Mucosa of rectum (tissue), 2 donors: ENCODE results near the gene CTNND2.

ENCODE experiments used
- H3K27ac ChIP-seq, 2 donors: one replicate each; pipeline ENCODE4 v1.7.0; 2013; ENCODE audit warnings: inconsistent platforms in 2 of 2, low read depth in 2 of 2, low read length in 2 of 2
- H3K27me3 ChIP-seq, 2 donors: one replicate each; pipeline ENCODE4 v1.7.0; 2013; ENCODE audit warnings: low read length in 2 of 2; ENCODE audit not compliant: control insufficient read depth in 2 of 2, insufficient read depth in 2 of 2
- H3K36me3 ChIP-seq, 2 donors: one replicate each; pipeline ENCODE4 v1.7.0; 2013; ENCODE audit warnings: low read length in 2 of 2; ENCODE audit not compliant: control insufficient read depth in 2 of 2, insufficient read depth in 2 of 2
- H3K4me1 ChIP-seq, 2 donors: one replicate each; pipeline ENCODE4 v1.7.0; 2013; ENCODE audit warnings: low read length in 2 of 2, mild to moderate bottlenecking in 1 of 2; ENCODE audit not compliant: control insufficient read depth in 2 of 2, insufficient read depth in 2 of 2
- H3K4me3 ChIP-seq, 2 donors: one replicate each; pipeline ENCODE4 v1.7.0; 2013; ENCODE audit warnings: low read length in 2 of 2
- H3K9ac ChIP-seq, 2 donors: one replicate each; pipeline ENCODE4 v1.7.0; 2013; ENCODE audit warnings: low read length in 2 of 2, low read depth in 1 of 2, mild to moderate bottlenecking in 1 of 2
- H3K9me3 ChIP-seq, 2 donors: one replicate each; pipeline ENCODE4 v1.7.0; 2013; ENCODE audit warnings: low read length in 2 of 2; ENCODE audit not compliant: control insufficient read depth in 2 of 2
- donor health status: healthy.
- donor health status: Normal muscosa, but diverticular disease.

CTNND2 gene

GRCh38 chr5:10935536-10935935 lies 968.7 kb downstream of the CTNND2 start:
- H3K36me3 ChIP-seq = no peaks in the 10 kb centered on the region
- H3K27ac ChIP-seq = no peak overlapping the region
- no peaks in the 10 kb centered on the region for H3K9me3 ChIP-seq
- no peaks in the 10 kb centered on the region for H3K27me3 ChIP-seq
- H3K4me3 ChIP-seq = no peak overlapping the region
- H3K4me1 ChIP-seq = no peaks in the 10 kb centered on the region
- H3K9ac ChIP-seq = no peak overlapping the region

- Histone ChIP-seq H3K9me3 (no peaks in the 10 kb centered on the region), H3K4me1 (no peaks in the 10 kb centered on the region), H3K27ac (no peak overlapping the region), H3K9ac (no peak overlapping the region), H3K27me3 (no peaks in the 10 kb centered on the region), H3K4me3 (no peak overlapping the region), H3K36me3 (no peaks in the 10 kb centered on the region)
These were observed 969.4 kb downstream of the CTNND2 start for GRCh38 chr5:10934783-10935355.

GRCh38 chr5:10933121-10933520 lies 971.1 kb downstream of the CTNND2 start:
- no peaks in the 10 kb centered on the region for H3K36me3 ChIP-seq
- H3K9ac ChIP-seq = no peak overlapping the region
- H3K9me3 ChIP-seq = no peaks in the 10 kb centered on the region
- no peaks in the 10 kb centered on the region for H3K27me3 ChIP-seq
- H3K4me3 ChIP-seq = no peak overlapping the region
- H3K27ac ChIP-seq = no peak overlapping the region
- H3K4me1 ChIP-seq = no peaks in the 10 kb centered on the region

GRCh38 chr5:10932426-10932825 lies 971.8 kb downstream of the CTNND2 start:
- no peaks in the 10 kb centered on the region for H3K36me3 ChIP-seq
- no peak overlapping the region for H3K4me3 ChIP-seq
- no peak overlapping the region for H3K9ac ChIP-seq
- H3K4me1 ChIP-seq = no peaks in the 10 kb centered on the region
- H3K9me3 ChIP-seq = no peaks in the 10 kb centered on the region
- no peaks in the 10 kb centered on the region for H3K27me3 ChIP-seq
- no peak overlapping the region for H3K27ac ChIP-seq

- Histone ChIP-seq H3K27ac (no peak overlapping the region), H3K4me1 (no peaks in the 10 kb centered on the region), H3K4me3 (no peak overlapping the region), H3K27me3 (no peaks in the 10 kb centered on the region), H3K36me3 (no peaks in the 10 kb centered on the region), H3K9me3 (no peaks in the 10 kb centered on the region), H3K9ac (no peak overlapping the region)
These were observed 976.6 kb downstream of the CTNND2 start for GRCh38 chr5:10927608-10928007.

- H3K36me3 ChIP-seq = no peaks in the 10 kb centered on the region
- H3K27ac ChIP-seq = no peak overlapping the region
- H3K9me3 ChIP-seq = no peaks in the 10 kb centered on the region
- H3K27me3 ChIP-seq = no peaks in the 10 kb centered on the region
- H3K4me3 ChIP-seq = no peak overlapping the region
- H3K9ac ChIP-seq = no peak overlapping the region
- no peaks in the 10 kb centered on the region for H3K4me1 ChIP-seq
These were observed 980.9 kb downstream of the CTNND2 start for GRCh38 chr5:10923310-10923709.
